ENCODE measurements around the gene SLC1A2. TPM values are rescaled to one million over a fixed set of nuclear protein-coding genes. Genes with fewer than 3 reads are reported as not detected.

Gene SLC1A2
- polyA plus RNA-seq, 4 donors: 0.15 to 0.18 TPM; not detected in 2

- H3K36me3 ChIP-seq (ENCODE audit: control insufficient read depth in 3 of 3, insufficient read depth in 2 of 3, low read depth in 1 of 3, low read length in 3 of 3): no peaks in the 10 kb centered on the region
- H3K4me1 ChIP-seq (ENCODE audit: control insufficient read depth in 3 of 3, insufficient read depth in 2 of 3, low read depth in 1 of 3, low read length in 2 of 3): peaks cover 0 to 6% (median 0%) of the 10 kb centered on the region in 3 donors
- DNase-seq (no peak), FAIRE-seq (no peak)
- 59 to 69% (median 63%) methylated on average over 4 of the region's 4 CpGs for WGBS, 3 donors
- no peaks in the 10 kb centered on the region for H3K9me3 ChIP-seq (ENCODE audit: control insufficient read depth in 2 of 2, insufficient read depth in 1 of 2, low read depth in 1 of 2, low read length in 1 of 2)
- no peak overlapping the region for H3K27ac ChIP-seq (ENCODE audit: low read depth in 1 of 3, low read length in 2 of 3)
- no peak overlapping the region for H3K4me3 ChIP-seq (ENCODE audit: low read depth in 1 of 3, low read length in 3 of 3)
- no peaks in the 10 kb centered on the region for H3K27me3 ChIP-seq (ENCODE audit: control insufficient read depth in 3 of 3, insufficient read depth in 3 of 3, low read length in 3 of 3)
These were observed 179.8 kb downstream of the SLC1A2 start for GRCh38 chr11:35239471-35240075.

GRCh38 chr11:35238882-35239281, 180.5 kb downstream of the SLC1A2 start:
- H3K27me3 ChIP-seq (ENCODE audit: control insufficient read depth in 3 of 3, insufficient read depth in 3 of 3, low read length in 3 of 3): no peaks in the 10 kb centered on the region
- no peak overlapping the region for H3K27ac ChIP-seq (ENCODE audit: low read depth in 1 of 3, low read length in 2 of 3)
- H3K36me3 ChIP-seq (ENCODE audit: control insufficient read depth in 3 of 3, insufficient read depth in 2 of 3, low read depth in 1 of 3, low read length in 3 of 3): no peaks in the 10 kb centered on the region
- 84 to 96% (median 92%) methylated on average over 1 of the region's 1 CpG for WGBS, 3 donors
- no peaks in the 10 kb centered on the region for H3K9me3 ChIP-seq (ENCODE audit: control insufficient read depth in 2 of 2, insufficient read depth in 1 of 2, low read depth in 1 of 2, low read length in 1 of 2)
- FAIRE-seq (no peak), DNase-seq (no peak)
- no peak overlapping the region for H3K4me3 ChIP-seq (ENCODE audit: low read depth in 1 of 3, low read length in 3 of 3)
- H3K4me1 ChIP-seq (ENCODE audit: control insufficient read depth in 3 of 3, insufficient read depth in 2 of 3, low read depth in 1 of 3, low read length in 2 of 3): peaks cover 0 to 6% (median 0%) of the 10 kb centered on the region in 3 donors

- Histone ChIP-seq H3K27ac (ENCODE audit: low read depth in 1 of 3, low read length in 2 of 3) (no peak overlapping the region), H3K27me3 (ENCODE audit: control insufficient read depth in 3 of 3, insufficient read depth in 3 of 3, low read length in 3 of 3) (no peaks in the 10 kb centered on the region), H3K4me3 (ENCODE audit: low read depth in 1 of 3, low read length in 3 of 3) (no peak overlapping the region), H3K4me1 (ENCODE audit: control insufficient read depth in 3 of 3, insufficient read depth in 2 of 3, low read depth in 1 of 3, low read length in 2 of 3) (peaks cover 0 to 6% (median 0%) of the 10 kb centered on the region in 3 donors), H3K36me3 (ENCODE audit: control insufficient read depth in 3 of 3, insufficient read depth in 2 of 3, low read depth in 1 of 3, low read length in 3 of 3) (peaks cover 0 to 2% (median 0%) of the 10 kb centered on the region in 3 donors), H3K9me3 (ENCODE audit: control insufficient read depth in 2 of 2, insufficient read depth in 1 of 2, low read depth in 1 of 2, low read length in 1 of 2) (no peaks in the 10 kb centered on the region)
- WGBS, 3 donors: 66 to 85% (median 75%) methylated on average over 15 of the region's 15 CpGs
- peak; percentile 46 to 50 for DNase-seq
- no peak for FAIRE-seq
These were observed 181.3 kb downstream of the SLC1A2 start for GRCh38 chr11:35237860-35238715.

GRCh38 chr11:35237351-35237750, 182.0 kb downstream of the SLC1A2 start:
- 75 to 92% (median 89%) methylated on average over 1 of the region's 1 CpG for WGBS, 3 donors
- FAIRE-seq (no peak), DNase-seq (no peak)
- Histone ChIP-seq H3K4me1 (ENCODE audit: control insufficient read depth in 3 of 3, insufficient read depth in 2 of 3, low read depth in 1 of 3, low read length in 2 of 3) (peaks cover 0 to 6% (median 0%) of the 10 kb centered on the region in 3 donors), H3K36me3 (ENCODE audit: control insufficient read depth in 3 of 3, insufficient read depth in 2 of 3, low read depth in 1 of 3, low read length in 3 of 3) (peaks cover 0 to 2% (median 0%) of the 10 kb centered on the region in 3 donors), H3K9me3 (ENCODE audit: control insufficient read depth in 2 of 2, insufficient read depth in 1 of 2, low read depth in 1 of 2, low read length in 1 of 2) (no peaks in the 10 kb centered on the region), H3K4me3 (ENCODE audit: low read depth in 1 of 3, low read length in 3 of 3) (no peak overlapping the region), H3K27me3 (ENCODE audit: control insufficient read depth in 3 of 3, insufficient read depth in 3 of 3, low read length in 3 of 3) (no peaks in the 10 kb centered on the region), H3K27ac (ENCODE audit: low read depth in 1 of 3, low read length in 2 of 3) (no peak overlapping the region)

- Histone ChIP-seq H3K4me3 (ENCODE audit: low read depth in 1 of 3, low read length in 3 of 3) (no peak overlapping the region), H3K4me1 (ENCODE audit: control insufficient read depth in 3 of 3, insufficient read depth in 2 of 3, low read depth in 1 of 3, low read length in 2 of 3) (peaks cover 0 to 6% (median 0%) of the 10 kb centered on the region in 3 donors), H3K27me3 (ENCODE audit: control insufficient read depth in 3 of 3, insufficient read depth in 3 of 3, low read length in 3 of 3) (no peaks in the 10 kb centered on the region), H3K36me3 (ENCODE audit: control insufficient read depth in 3 of 3, insufficient read depth in 2 of 3, low read depth in 1 of 3, low read length in 3 of 3) (peaks cover 0 to 2% (median 0%) of the 10 kb centered on the region in 3 donors), H3K27ac (ENCODE audit: low read depth in 1 of 3, low read length in 2 of 3) (no peak overlapping the region), H3K9me3 (ENCODE audit: control insufficient read depth in 2 of 2, insufficient read depth in 1 of 2, low read depth in 1 of 2, low read length in 1 of 2) (no peaks in the 10 kb centered on the region)
- FAIRE-seq (no peak), DNase-seq (no peak)
- 78 to 87% (median 85%) methylated on average over 5 of the region's 5 CpGs for WGBS, 3 donors
These were observed 182.7 kb downstream of the SLC1A2 start for GRCh38 chr11:35236667-35237003.

- Histone ChIP-seq H3K4me1 (ENCODE audit: control insufficient read depth in 3 of 3, insufficient read depth in 2 of 3, low read depth in 1 of 3, low read length in 2 of 3) (peaks cover 0 to 6% (median 0%) of the 10 kb centered on the region in 3 donors), H3K27me3 (ENCODE audit: control insufficient read depth in 3 of 3, insufficient read depth in 3 of 3, low read length in 3 of 3) (no peaks in the 10 kb centered on the region), H3K27ac (ENCODE audit: low read depth in 1 of 3, low read length in 2 of 3) (no peak overlapping the region), H3K36me3 (ENCODE audit: control insufficient read depth in 3 of 3, insufficient read depth in 2 of 3, low read depth in 1 of 3, low read length in 3 of 3) (peaks cover 0 to 2% (median 0%) of the 10 kb centered on the region in 3 donors), H3K9me3 (ENCODE audit: control insufficient read depth in 2 of 2, insufficient read depth in 1 of 2, low read depth in 1 of 2, low read length in 1 of 2) (no peaks in the 10 kb centered on the region), H3K4me3 (ENCODE audit: low read depth in 1 of 3, low read length in 3 of 3) (no peak overlapping the region)
- FAIRE-seq (no peak), DNase-seq (peak in 1 of 2 donors; percentile 65)
- 45 to 66% (median 50%) methylated on average over 4 of the region's 4 CpGs for WGBS, 3 donors
These were observed 183.3 kb downstream of the SLC1A2 start for GRCh38 chr11:35235936-35236666.

GRCh38 chr11:35235498-35235897, 183.9 kb downstream of the SLC1A2 start:
- Histone ChIP-seq H3K4me1 (ENCODE audit: control insufficient read depth in 3 of 3, insufficient read depth in 2 of 3, low read depth in 1 of 3, low read length in 2 of 3) (peaks cover 0 to 6% (median 0%) of the 10 kb centered on the region in 3 donors), H3K4me3 (ENCODE audit: low read depth in 1 of 3, low read length in 3 of 3) (no peak overlapping the region), H3K27ac (ENCODE audit: low read depth in 1 of 3, low read length in 2 of 3) (no peak overlapping the region), H3K36me3 (ENCODE audit: control insufficient read depth in 3 of 3, insufficient read depth in 2 of 3, low read depth in 1 of 3, low read length in 3 of 3) (peaks cover 0 to 2% (median 0%) of the 10 kb centered on the region in 3 donors), H3K27me3 (ENCODE audit: control insufficient read depth in 3 of 3, insufficient read depth in 3 of 3, low read length in 3 of 3) (no peaks in the 10 kb centered on the region), H3K9me3 (ENCODE audit: control insufficient read depth in 2 of 2, insufficient read depth in 1 of 2, low read depth in 1 of 2, low read length in 1 of 2) (no peaks in the 10 kb centered on the region)
- WGBS, 3 donors: 12 to 47% (median 28%) methylated on average over 1 of the region's 1 CpG
- FAIRE-seq: no peak
- DNase-seq: no peak

GRCh38 chr11:35235157-35235468, 184.2 kb downstream of the SLC1A2 start:
- H3K4me1 ChIP-seq (ENCODE audit: control insufficient read depth in 3 of 3, insufficient read depth in 2 of 3, low read depth in 1 of 3, low read length in 2 of 3): peaks cover 0 to 6% (median 0%) of the 10 kb centered on the region in 3 donors
- WGBS, 3 donors: 95 to 97% (median 97%) methylated on average over 2 of the region's 2 CpGs
- FAIRE-seq: no peak
- H3K36me3 ChIP-seq (ENCODE audit: control insufficient read depth in 3 of 3, insufficient read depth in 2 of 3, low read depth in 1 of 3, low read length in 3 of 3): peaks cover 0 to 2% (median 0%) of the 10 kb centered on the region in 3 donors
- H3K4me3 ChIP-seq (ENCODE audit: low read depth in 1 of 3, low read length in 3 of 3): no peak overlapping the region
- H3K9me3 ChIP-seq (ENCODE audit: control insufficient read depth in 2 of 2, insufficient read depth in 1 of 2, low read depth in 1 of 2, low read length in 1 of 2): no peaks in the 10 kb centered on the region
- DNase-seq: no peak
- no peak overlapping the region for H3K27ac ChIP-seq (ENCODE audit: low read depth in 1 of 3, low read length in 2 of 3)
- H3K27me3 ChIP-seq (ENCODE audit: control insufficient read depth in 3 of 3, insufficient read depth in 3 of 3, low read length in 3 of 3): no peaks in the 10 kb centered on the region
